SU-DHL-6 (cell line): ENCODE data around the gene ST6GALNAC2.
"Not testable (repeated sequence)": the region's sequence is repeated elsewhere in the genome, so short reads cannot be mapped to it uniquely, and the experiment has no call there.

Experiments used
- CTCF ChIP-seq: fragments of 200-600 bp; sonication (generic); IDR thresholded peaks from one replicate; pipeline ENCODE4 v1.5.1; 2017; ENCODE audit warnings: antibody characterized with exemption, mild to moderate bottlenecking, low read length, moderate library complexity; ENCODE audit not compliant: insufficient read depth, poor library complexity, severe bottlenecking
- EZH2phosphoT487 ChIP-seq: fragments of 200-600 bp; sonication (generic), shearing (Covaris generic); conservative IDR thresholded peaks from 2 replicates; pipeline ENCODE4 v1.6.1; 2018; ENCODE audit warnings: mild to moderate bottlenecking, antibody characterized with exemption, low read length, moderate library complexity, mixed read lengths

GRCh38 chr17:76527016-76527415 lies 58.6 kb downstream of the ST6GALNAC2 start:
- not testable (repeated sequence) for TF ChIP-seq CTCF, EZH2phosphoT487
